ENCODE data around the gene FUT7. TPM values are rescaled to one million over a fixed set of nuclear protein-coding genes. Genes with fewer than 3 reads are reported as not detected.

FUT7 gene
- total RNA-seq, 1 donor from 2014 or later: 0.11 TPM

DNA sequence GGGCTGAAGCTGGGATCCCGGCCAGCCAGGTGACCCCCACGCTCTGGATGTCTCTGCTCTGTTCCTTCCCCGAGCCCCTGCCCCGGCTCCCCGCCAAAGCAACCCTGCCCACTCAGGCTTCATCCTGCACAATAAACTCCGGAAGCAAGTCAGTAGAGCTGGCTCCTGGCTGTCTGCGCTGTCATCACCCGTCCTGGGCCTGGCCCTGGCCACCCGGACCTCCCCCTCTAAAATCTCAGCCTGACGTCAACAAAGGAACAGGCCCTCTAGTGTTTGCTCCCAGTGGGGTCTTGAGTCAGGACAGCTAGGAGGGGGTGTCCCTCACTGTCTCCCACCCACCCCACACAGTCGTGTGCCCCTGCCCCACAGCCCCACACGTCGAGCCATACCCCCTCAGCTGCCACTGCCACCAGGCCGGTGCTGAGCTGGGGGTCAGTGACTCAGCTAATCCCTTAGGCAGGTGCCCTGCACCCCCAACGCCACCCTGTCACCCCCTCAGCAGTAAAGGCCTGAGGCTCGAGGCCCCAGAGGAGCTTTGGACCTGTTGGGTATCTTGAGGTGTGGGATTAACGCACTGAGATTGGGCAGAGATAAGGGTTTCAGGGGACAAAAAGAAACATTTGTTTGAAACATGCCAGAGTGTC lies 50.2 kb downstream of the FUT7 start:
- DNase-seq (ENCODE audit: missing footprints): no peak
- intact Hi-C loops (cut with DNase I): no loop called here
- peak; percentile 9 for ATAC-seq

DNA sequence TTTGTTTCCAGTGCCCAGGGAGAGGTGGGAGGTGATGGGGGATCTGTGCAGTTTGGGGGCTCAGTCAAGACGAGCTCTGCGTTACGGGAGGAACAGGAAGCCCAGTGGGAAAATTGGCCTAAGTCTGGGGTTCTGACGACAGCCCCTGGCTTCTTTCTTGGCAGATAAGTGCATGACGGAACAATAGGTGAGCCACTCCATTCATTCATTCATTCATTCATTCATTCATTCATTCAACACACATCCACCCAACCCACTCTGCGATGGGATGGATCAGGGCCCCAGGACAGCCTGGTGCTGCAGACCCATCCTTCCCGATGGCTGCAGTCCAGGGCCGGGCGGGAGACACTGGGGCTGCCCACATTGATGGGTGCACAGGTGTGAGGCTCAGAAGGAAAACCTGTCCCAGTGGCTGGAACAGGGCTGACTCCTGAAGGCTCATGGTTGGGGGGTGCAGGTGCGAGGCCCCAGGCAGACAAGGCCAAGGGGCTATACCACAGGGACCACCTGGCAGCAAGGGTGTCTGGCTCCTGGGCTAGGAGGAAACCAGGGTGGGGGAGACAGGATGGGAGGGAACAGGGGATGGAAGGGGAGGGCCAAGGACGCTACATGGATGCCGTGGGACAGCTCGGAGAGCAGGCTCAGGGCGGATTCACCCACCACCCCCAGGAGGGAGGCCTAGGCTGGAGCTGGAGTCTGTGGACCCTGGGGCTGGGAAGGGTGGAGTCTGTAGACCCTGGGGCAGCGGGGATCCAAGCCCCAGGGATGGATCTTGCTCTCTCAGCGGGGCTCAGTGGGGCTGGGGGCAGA lies 51.0 kb downstream of the FUT7 start:
- intact Hi-C loops (cut with DNase I): no loop called here
- no peak for DNase-seq (ENCODE audit: missing footprints)

More for the DNA sequence above, 51.0 kb downstream of the FUT7 start:
- ATAC-seq: no peak

Other genes starting within 250 kb of the FUT7 start
- gene TMEM141, start 240.7 kb downstream of the FUT7 start, total RNA-seq: 75.9 TPM
- gene CCDC183, start 235.8 kb downstream of the FUT7 start, total RNA-seq: 1.6 TPM
- 69.5 TPM for gene RABL6, start 224.1 kb downstream of the FUT7 start, total RNA-seq
- gene AJM1, start 189.6 kb downstream of the FUT7 start, total RNA-seq: 8.6 TPM
- 358 TPM for gene PHPT1, start 182.7 kb downstream of the FUT7 start, total RNA-seq
- gene MAMDC4, start 179.7 kb downstream of the FUT7 start, total RNA-seq: 12.8 TPM
- gene EDF1, start 165.8 kb downstream of the FUT7 start, total RNA-seq: 358 TPM
- 12.6 TPM for gene TRAF2, start 145.6 kb downstream of the FUT7 start, total RNA-seq
- 143 TPM for gene FBXW5, start 87.3 kb downstream of the FUT7 start, total RNA-seq
- 1.3 TPM for gene C8G, start 86.8 kb downstream of the FUT7 start, total RNA-seq
- 2.9 TPM for gene LCN12, start 79.8 kb downstream of the FUT7 start, total RNA-seq
- gene PTGDS, start 54.6 kb downstream of the FUT7 start, total RNA-seq: 6,282 TPM
- gene LCNL1, start 49.1 kb downstream of the FUT7 start, total RNA-seq: 8.6 TPM
- gene PAXX, start 39.7 kb downstream of the FUT7 start, total RNA-seq: 26.9 TPM
- 1.1 TPM for gene CLIC3, start 35.5 kb downstream of the FUT7 start, total RNA-seq
- gene ABCA2, start 3.9 kb downstream of the FUT7 start, total RNA-seq: 28.2 TPM
- 69.0 TPM for gene NPDC1, start 14.1 kb upstream of the FUT7 start, total RNA-seq
- 2.7 TPM for gene ENTPD2, start 22.0 kb upstream of the FUT7 start, total RNA-seq
- gene SAPCD2, start 38.5 kb upstream of the FUT7 start, total RNA-seq: 0.22 TPM
- 13.6 TPM for gene UAP1L1, start 45.4 kb upstream of the FUT7 start, total RNA-seq
- 20.4 TPM for gene MAN1B1, start 54.9 kb upstream of the FUT7 start, total RNA-seq
- gene DPP7, start 82.6 kb upstream of the FUT7 start, total RNA-seq: 143 TPM
- not detected for gene GRIN1, start 107.1 kb upstream of the FUT7 start, total RNA-seq
- not detected for gene LRRC26, start 138.0 kb upstream of the FUT7 start, total RNA-seq
- gene TMEM210, start 140.0 kb upstream of the FUT7 start, total RNA-seq: not detected
- gene ANAPC2, start 156.5 kb upstream of the FUT7 start, total RNA-seq: 35.0 TPM
- 70.7 TPM for gene SSNA1, start 156.6 kb upstream of the FUT7 start, total RNA-seq
- gene TPRN, start 168.7 kb upstream of the FUT7 start, total RNA-seq: 27.9 TPM
- gene TMEM203, start 173.6 kb upstream of the FUT7 start, total RNA-seq: 44.6 TPM
- gene NDOR1, start 173.6 kb upstream of the FUT7 start, total RNA-seq: 5.9 TPM
- 26.0 TPM for gene RNF208, start 190.2 kb upstream of the FUT7 start, total RNA-seq
- gene CYSRT1, start 193.1 kb upstream of the FUT7 start, total RNA-seq: not detected
- gene RNF224, start 195.4 kb upstream of the FUT7 start, total RNA-seq: not detected
- not detected for gene SLC34A3, start 198.8 kb upstream of the FUT7 start, total RNA-seq
- gene TUBB4B, start 209.2 kb upstream of the FUT7 start, total RNA-seq: 620 TPM
- gene STPG3, start 219.2 kb upstream of the FUT7 start, total RNA-seq: 1.4 TPM
- 37.9 TPM for gene NELFB, start 223.2 kb upstream of the FUT7 start, total RNA-seq
- 16.5 TPM for gene TOR4A, start 245.6 kb upstream of the FUT7 start, total RNA-seq